GM12878 (cell line): ENCODE data around the gene ANKRD65. TPM values are rescaled to one million over a fixed set of nuclear protein-coding genes. Genes with fewer than 3 reads are reported as not detected.

Source experiments
- ATAC-seq: fragments of 200-7000 bp; cut with Tn5 transposase; 3 replicates; pipeline ENCODE4 v1.9.1; 2020; ENCODE audit warnings: mild to moderate bottlenecking, moderate library complexity
- BruUV-seq: library from RNA; stranded (reverse); fragments of 400-500 nt; replicated peaks from 2 replicates; lab custom pipeline; 2021; lab: Mats Ljungman, UMichigan
- CTCF ChIA-PET: fragments of 300-600 bp; sonication (Branson Sonifier 250); formaldehyde crosslinking; extraction: SDS; loops from one replicate; lab custom pipeline; 2021; ENCODE audit warnings: inconsistent platforms; lab: Yijun Ruan, JAX
- POLR2A ChIA-PET: fragments of 350-600 bp; formaldehyde crosslinking; extraction: SDS; loops from one replicate; lab custom pipeline; 2021; ENCODE audit warnings: inconsistent platforms; lab: Charles Lee
- RAD21 ChIA-PET: fragments of 300-600 bp; sonication (Branson Sonifier 250); formaldehyde crosslinking; loops from one replicate; lab custom pipeline; 2023; ENCODE audit warnings: antibody characterized with exemption; ENCODE audit not compliant: unreplicated experiment; lab: Charles Lee
- SMC1A ChIA-PET: fragments of 300-600 bp; sonication (Branson Sonifier 250); formaldehyde crosslinking; loops from one replicate; lab custom pipeline; 2023; ENCODE audit not compliant: unreplicated experiment, uncharacterized antibody; lab: Charles Lee
- DNase-seq: peaks from one replicate; pipeline ENCODE4 v3.0.0-alpha.2; 2011; ENCODE audit warnings: low read depth, low spot score
- FAIRE-seq: peaks from 3 replicates; lab custom pipeline; 2011; peaks lifted over from hg19 to GRCh38; lab: Jason Lieb, UNC
- H2AFZ ChIP-seq: 2 replicates; pipeline ENCODE4 v1.6.0; 2011; ENCODE audit warnings: low read depth, low read length, control low read depth; ENCODE audit not compliant: control insufficient read depth
- H3K27ac ChIP-seq: 2 replicates; pipeline ENCODE4 v1.5.1; 2011; ENCODE audit warnings: control low read depth; ENCODE audit not compliant: control insufficient read depth, insufficient read depth
- H3K27me3 ChIP-seq, 2 experiments: replicated peaks in 1 of 2; 2 replicates each; pipeline versions ENCODE4 v1.6.0 to v1.6.1; 2011; ENCODE audit warnings: low read length in 1 of 2; ENCODE audit not compliant: control insufficient read depth in 2 of 2, insufficient read depth in 2 of 2
- H3K36me3 ChIP-seq, 2 experiments: 2 replicates each; pipeline ENCODE4 v1.5.1; 2011; ENCODE audit warnings: low read length in 1 of 2; ENCODE audit not compliant: control insufficient read depth in 2 of 2, insufficient read depth in 2 of 2
- H3K4me1 ChIP-seq: 2 replicates; pipeline ENCODE4 v1.6.1; 2011; ENCODE audit warnings: mild to moderate bottlenecking, low read length, moderate library complexity, mixed read lengths; ENCODE audit not compliant: control insufficient read depth, insufficient read depth
- H3K4me2 ChIP-seq: 2 replicates; pipeline ENCODE4 v1.6.0; 2011; ENCODE audit warnings: control low read depth; ENCODE audit not compliant: control insufficient read depth, insufficient read depth
- H3K4me3 ChIP-seq: fragments of 200-600 bp; sonication (generic); 2 replicates; pipeline ENCODE4 v1.5.1; 2016
- H3K79me2 ChIP-seq: 2 replicates; pipeline ENCODE4 v1.6.0; 2011; ENCODE audit warnings: low read length; ENCODE audit not compliant: control insufficient read depth, insufficient read depth
- H3K9ac ChIP-seq: 2 replicates; pipeline ENCODE4 v1.8.0; 2011; ENCODE audit warnings: low read length, control low read depth, mixed read lengths; ENCODE audit not compliant: control insufficient read depth, insufficient read depth
- H3K9me3 ChIP-seq: replicated peaks from 3 replicates; pipeline ENCODE4 v1.5.1; 2011; ENCODE audit warnings: mild to moderate bottlenecking, low read length; ENCODE audit not compliant: control insufficient read depth, insufficient read depth
- H4K20me1 ChIP-seq: 2 replicates; pipeline ENCODE4 v1.6.0; 2011; ENCODE audit not compliant: control insufficient read depth, insufficient read depth
- BCL11A ChIP-seq: IDR thresholded peaks from 2 replicates; pipeline ENCODE4 v1.6.1; 2011; ENCODE audit warnings: low read depth, low read length
- BRCA1 ChIP-seq: IDR thresholded peaks from 2 replicates; pipeline ENCODE4 v1.6.1; 2011; ENCODE audit warnings: low read depth, low read length, improper control_type of control experiment
- CBX3 ChIP-seq: fragments of 200-600 bp; sonication (generic); IDR thresholded peaks from 2 replicates; pipeline ENCODE4 v1.6.1; 2016; ENCODE audit warnings: low read depth, borderline replicate concordance
- CREM ChIP-seq: IDR thresholded peaks from 2 replicates; pipeline ENCODE4 v1.6.1; 2014; ENCODE audit warnings: antibody characterized with exemption, low read depth
- CUX1 ChIP-seq: IDR thresholded peaks from 2 replicates; pipeline ENCODE4 v1.6.1; 2012; ENCODE audit warnings: improper control_type of control experiment, low read depth, low read length; ENCODE audit not compliant: insufficient replicate concordance
- HDGF ChIP-seq: fragments of 450-650 bp; IDR thresholded peaks from 2 replicates; pipeline ENCODE4 v1.6.1; 2016; ENCODE audit warnings: antibody characterized with exemption
- PBX3 ChIP-seq: IDR thresholded peaks from 2 replicates; pipeline ENCODE4 v1.6.1; 2011; ENCODE audit warnings: mild to moderate bottlenecking, low read depth, low read length, moderate library complexity; ENCODE audit not compliant: insufficient replicate concordance
- POU2F2 ChIP-seq: IDR thresholded peaks from 3 replicates; pipeline ENCODE4 v1.6.1; 2011; ENCODE audit warnings: low read depth, mild to moderate bottlenecking, low read length, borderline replicate concordance
- RB1 ChIP-seq: fragments of 450-650 bp; formaldehyde crosslinking; IDR thresholded peaks from 2 replicates; pipeline ENCODE4 v1.6.1; 2017; ENCODE audit warnings: mild to moderate bottlenecking, borderline replicate concordance
- SKIL ChIP-seq: fragments of 450-650 bp; IDR thresholded peaks from 2 replicates; pipeline ENCODE4 v1.6.1; 2017; ENCODE audit warnings: mild to moderate bottlenecking, low read depth, inconsistent platforms; ENCODE audit not compliant: poor library complexity, severe bottlenecking
- SREBF1 ChIP-seq: IDR thresholded peaks from 2 replicates; pipeline ENCODE4 v1.6.1; 2012; ENCODE audit warnings: mild to moderate bottlenecking, low read length
- STAT3 ChIP-seq: IDR thresholded peaks from 2 replicates; pipeline ENCODE4 v1.6.1; 2011; ENCODE audit warnings: low read depth, low read length, improper control_type of control experiment
- USF1 ChIP-seq: IDR thresholded peaks from 2 replicates; pipeline ENCODE4 v1.6.1; 2011; ENCODE audit warnings: borderline replicate concordance, low read depth, mild to moderate bottlenecking, moderate library complexity, mixed read lengths, low read length; ENCODE audit not compliant: insufficient read depth; ENCODE audit errors: extremely low read length
- WGBS: methylation state at CpG from one replicate; pipeline ENCODE4 v1.1.6; 2016; ENCODE audit warnings: low lambda C conversion rate; ENCODE audit not compliant: insufficient replicate concordance, insufficient coverage; ENCODE audit errors: missing lambda C conversion rate; 5-methylcytosine and 5-hydroxymethylcytosine counted together
- in situ Hi-C: fragments of 300-500 bp; cut with MboI; formaldehyde crosslinking; loops from 9 replicates; pipeline ENCODE4 v1.14.3; 2018; ENCODE audit warnings: mixed read lengths
- intact Hi-C: fragments of 100-400 bp; cut with micrococcal nuclease; formaldehyde crosslinking; loops from one replicate; pipeline ENCODE4 v1.14.2; 2022; ENCODE audit not compliant: unreplicated experiment
- polyA plus RNA-seq, 11 experiments: library from polyadenylated mRNA; depleted of rRNA in 4 of 11; unstranded in 6 of 11; stranded (reverse) in 5 of 11; fragments of >200 nt; fragmentation: Nextera tagmentation in 4 of 11; fragmentation: Illumina TruSeq in 1 of 11; extraction: Ambion mirVana in 4 of 11; extraction: Trizol in 1 of 11; gene quantifications; 1 replicate in 1 of 11; 2 replicates in 10 of 11; pipeline versions ENCODE4 v1.2.1 to v1.2.3, GENCODE V29; 2011 to 2016; ENCODE audit warnings: inconsistent platforms in 2 of 11, missing spikeins in 2 of 11, low read depth in 1 of 11
- total RNA-seq, 4 experiments: library from RNA; depleted of rRNA in 3 of 4; stranded (reverse); fragments of >200 nt in 3 of 4; fragmentation: Illumina TruSeq in 1 of 4; extraction: Trizol in 1 of 4; gene quantifications; 2 replicates each; pipeline versions ENCODE4 v1.2.1 to v1.2.3, GENCODE V29; 2013 to 2021

Gene ANKRD65
- total and polyA plus RNA-seq, 10 of the 15 experiments (the other 5 are each of a cell fraction or from before 2014, with no cell fraction given): 0.05 to 2.8 (median 0.37) TPM

- H3K4me2 ChIP-seq: peak overlapping the region; percentile 63
- peak overlapping the region; percentile 27; the same call in 1 of the 2 replicates for H3K9ac ChIP-seq
- in situ Hi-C loops (no loop called here), intact Hi-C loops (no loop called here)
- RAD21 ChIA-PET: interaction anchor here (0.9 kb wide), 1 partner anchor 24 kb away, joined by 3 read pairs; no protein-coding TSS in a partner anchor
- POLR2A ChIA-PET: interaction anchor here (1.1 to 1.3 kb wide), 2 partner anchors 25 to 64 kb away, joined by 3 read pairs; partner anchors contain the start of gene CCNL2
- 31% methylated on average over 24 of the region's 26 CpGs for WGBS
- H2AFZ ChIP-seq: peak overlapping the region; percentile 71
- no peaks in the 10 kb centered on the region for H3K36me3 ChIP-seq
- H3K27me3 ChIP-seq: no peaks in the 10 kb centered on the region
- peak; percentile 70 for FAIRE-seq
- H3K9me3 ChIP-seq: no peaks in the 10 kb centered on the region
- H3K4me3 ChIP-seq: peak overlapping the region; percentile 36; the same call in 1 of the 2 replicates
- no peaks in the 10 kb centered on the region for H3K79me2 ChIP-seq
- H3K4me1 ChIP-seq: peaks cover 8% of the 10 kb centered on the region
- ATAC-seq: peak; percentile 92
- DNase-seq: peak; percentile 36
- 0 out of 2 replicates have a peak overlapping the region, but pooled peaks have one; percentile 24 for H3K27ac ChIP-seq
- SMC1A ChIA-PET: interaction anchor here (1.0 to 1.3 kb wide), 2 partner anchors 21 to 262 kb away, joined by 3 read pairs; partner anchors contain the start of gene CDK11A
- BruUV-seq: TSS peak; percentile 77
- H4K20me1 ChIP-seq: no peaks in the 10 kb centered on the region
- CTCF ChIA-PET: interaction anchor here (0.6 to 1.9 kb wide), 3 partner anchors 25 to 90 kb away, joined by 3 to 5 read pairs (median 3); no protein-coding TSS in a partner anchor
- no peak; the same call in 1 of the 2 replicates for TF ChIP-seq HDGF
- no peak for TF ChIP-seq CBX3
- peak; percentile 22 for TF ChIP-seq PBX3
- no peak for TF ChIP-seq CREM
- peak; percentile 68 for TF ChIP-seq USF1
- TF ChIP-seq RB1: no peak
- TF ChIP-seq BRCA1: no peak
- no peak for TF ChIP-seq POU2F2
- no peak for TF ChIP-seq SKIL
- no peak for TF ChIP-seq CUX1
- no peak for TF ChIP-seq BCL11A
- TF ChIP-seq STAT3: no peak
- TF ChIP-seq SREBF1: no peak
These were observed 41.4 kb upstream of the ANKRD65 start for GRCh38 chr1:1462318-1462966.
